GM19455 (cell line): Measurements from ENCODE around the gene OSGIN1.

Experiments
- ATAC-seq: cut with Tn5 transposase; IDR thresholded peaks from one replicate; pipeline ENCODE4 v1.9.1; 2021; ENCODE audit not compliant: unreplicated experiment

The OSGIN1 gene

DNA sequence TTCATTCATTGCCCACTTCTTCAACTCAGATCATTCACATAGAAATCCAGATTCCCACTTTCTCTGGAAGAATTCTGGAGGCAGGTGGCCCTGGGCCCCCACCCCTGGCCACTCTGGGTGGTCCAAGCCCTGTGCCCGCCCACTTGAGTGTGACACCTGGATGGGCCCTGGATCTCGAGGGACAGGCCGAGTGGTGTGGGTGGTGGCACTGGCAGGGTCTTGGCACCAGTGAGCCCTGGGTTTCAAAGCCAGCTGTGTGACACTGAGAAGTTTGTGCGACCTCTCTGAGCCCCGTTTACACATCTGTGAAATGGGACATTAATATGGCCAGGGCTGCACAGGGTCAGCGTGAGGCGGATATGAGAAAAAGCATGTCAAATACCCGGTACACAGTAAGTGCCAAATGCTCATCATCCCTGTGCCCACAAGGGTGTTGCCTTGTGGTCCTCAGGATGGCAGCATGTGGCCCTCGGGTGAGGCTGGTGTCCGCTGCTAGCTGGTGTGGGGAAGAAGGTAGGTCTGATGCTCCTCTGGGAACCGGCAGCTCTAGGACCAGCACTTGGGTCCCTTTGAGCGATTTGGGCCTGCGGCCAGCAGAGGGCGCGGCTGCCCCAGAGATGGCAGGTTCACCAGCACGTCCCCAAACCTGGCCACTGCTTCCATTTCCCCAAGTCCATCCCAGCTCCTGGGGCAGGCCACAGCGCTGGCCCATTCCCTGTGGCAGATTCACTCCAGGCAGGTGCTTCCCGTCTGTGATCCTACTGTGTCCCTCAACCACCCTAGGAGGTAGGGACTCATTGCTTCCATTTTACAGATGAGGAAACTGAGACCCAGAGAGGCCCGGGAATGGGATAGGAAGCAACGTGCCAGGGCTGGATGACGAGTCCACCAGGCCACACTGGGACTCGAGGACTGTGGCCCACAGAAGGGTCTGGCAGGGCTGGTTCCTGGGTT, 3.6 kb downstream of the OSGIN1 start:
- no peak for ATAC-seq

DNA sequence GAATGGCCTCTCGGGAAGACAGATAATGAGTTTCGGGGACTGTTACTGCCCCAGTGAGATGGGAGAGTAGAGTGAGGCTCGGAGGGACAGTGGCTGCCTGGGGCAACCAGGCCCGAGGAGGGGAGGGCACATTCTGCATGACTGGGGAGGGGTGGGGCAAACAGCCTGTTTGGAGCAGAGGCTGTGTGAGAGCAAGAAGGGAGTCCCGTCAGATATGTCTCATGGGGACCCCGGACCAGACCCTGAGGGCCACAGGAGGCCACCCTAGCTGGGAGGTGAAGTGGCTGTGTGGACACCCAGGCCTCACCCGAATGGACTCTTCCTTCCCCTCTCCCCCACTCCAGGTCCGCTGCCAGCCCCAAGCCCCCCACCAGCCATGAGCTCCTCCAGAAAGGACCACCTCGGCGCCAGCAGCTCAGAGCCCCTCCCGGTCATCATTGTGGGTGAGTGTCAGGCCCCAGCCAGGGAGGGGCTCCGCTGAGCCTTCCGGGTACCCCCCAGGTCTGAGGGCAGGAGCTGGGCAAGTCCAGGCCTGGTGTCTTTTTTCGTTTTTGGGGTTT, 4.3 kb downstream of the OSGIN1 start:
- no peak for ATAC-seq

DNA sequence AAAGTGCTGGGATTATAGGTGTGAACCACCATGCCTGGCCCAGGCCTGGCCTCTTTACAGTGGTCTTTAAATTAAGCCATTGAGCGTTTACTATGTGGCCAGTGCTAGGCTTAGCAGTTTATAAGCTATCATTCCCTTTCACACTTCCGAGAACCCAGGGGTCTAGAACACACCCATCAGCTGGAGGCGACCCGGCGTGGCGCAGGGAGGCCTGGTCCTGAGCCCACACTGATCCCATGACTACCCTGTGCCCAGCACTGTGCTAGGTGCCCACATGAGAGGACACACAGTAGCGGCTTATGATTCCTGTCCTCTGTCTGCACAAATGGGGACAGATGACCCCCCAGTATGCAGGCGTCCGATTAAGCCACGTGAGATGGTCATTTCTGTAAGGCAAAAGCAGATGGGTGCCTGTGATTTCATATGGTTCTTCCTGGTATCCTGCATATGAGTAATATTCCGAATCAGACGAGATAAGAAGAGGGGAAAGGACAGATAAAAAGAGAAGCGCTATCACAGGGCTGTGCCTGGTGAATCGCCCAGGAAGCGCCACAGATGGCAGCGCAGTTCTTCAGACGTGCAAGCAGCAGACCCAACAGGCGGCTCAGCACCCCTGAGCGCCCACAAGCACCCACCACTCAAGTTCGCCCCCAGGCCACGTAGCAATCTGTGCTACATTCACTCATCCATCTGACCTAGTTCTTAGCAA, 5.3 kb downstream of the OSGIN1 start:
- ATAC-seq, result no peak

DNA sequence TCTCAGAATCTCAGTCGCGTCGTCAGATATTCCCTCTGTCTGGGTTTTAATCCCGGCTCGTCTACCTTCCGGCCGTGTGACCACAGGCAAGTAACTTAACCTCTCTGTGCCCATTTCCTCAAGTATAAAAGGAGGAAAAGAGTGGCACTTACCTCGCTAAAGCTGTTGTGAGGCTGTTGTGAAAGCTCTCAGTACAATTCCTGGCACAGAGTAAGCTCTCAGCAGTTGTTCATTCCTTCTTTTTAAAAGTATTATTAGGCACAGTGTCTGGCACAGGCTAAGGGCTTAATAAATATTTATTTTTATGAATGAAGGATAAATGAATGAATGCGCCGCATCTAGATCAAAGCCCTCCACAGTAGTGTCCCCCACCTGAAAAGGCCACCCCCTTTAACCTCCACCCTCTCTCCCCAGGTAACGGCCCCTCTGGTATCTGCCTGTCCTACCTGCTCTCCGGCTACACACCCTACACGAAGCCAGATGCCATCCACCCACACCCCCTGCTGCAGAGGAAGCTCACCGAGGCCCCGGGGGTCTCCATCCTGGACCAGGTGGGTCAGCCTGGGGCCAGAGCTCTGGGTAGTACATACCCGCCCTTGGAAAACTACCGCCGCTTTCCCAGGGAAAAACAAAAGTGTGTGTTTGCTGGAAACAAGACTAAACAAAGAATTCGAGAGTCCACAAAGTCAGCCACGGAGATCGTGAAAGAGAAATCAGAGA, 6.0 kb downstream of the OSGIN1 start:
- ATAC-seq, result no peak

GRCh38 chr16:83959656-83960434, 6.8 kb downstream of the OSGIN1 start:
- ATAC-seq, result no peak

GRCh38 chr16:83960521-83961249, 7.6 kb downstream of the OSGIN1 start:
- no peak for ATAC-seq

DNA sequence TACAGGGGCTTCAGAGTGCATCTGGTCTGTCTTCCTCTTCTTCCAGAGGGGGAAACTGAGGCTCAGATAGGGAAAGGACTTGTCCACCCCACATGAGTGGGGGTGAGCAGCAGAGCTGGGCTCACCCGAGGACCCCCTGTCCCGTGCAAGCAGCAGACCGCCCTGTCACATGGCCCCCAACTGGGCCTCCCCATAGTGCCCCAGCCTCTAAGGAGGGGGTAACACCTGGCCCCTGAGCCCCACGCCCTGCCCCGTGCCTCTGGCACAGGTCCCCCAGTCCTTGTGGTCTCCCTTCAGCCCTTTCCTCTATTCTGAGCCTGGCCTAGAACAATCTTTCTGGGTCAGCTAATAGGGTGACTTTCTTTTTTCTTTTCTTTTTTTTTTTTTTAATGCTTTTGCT, 8.6 kb downstream of the OSGIN1 start:
- ATAC-seq, result no peak

- no peak for ATAC-seq
These were observed 10.5 kb downstream of the OSGIN1 start for GRCh38 chr16:83963277-83964119.

- no peak for ATAC-seq
These were observed 11.8 kb downstream of the OSGIN1 start for GRCh38 chr16:83964684-83965443.

GRCh38 chr16:83965444-83966152, 12.6 kb downstream of the OSGIN1 start:
- no peak for ATAC-seq

DNA sequence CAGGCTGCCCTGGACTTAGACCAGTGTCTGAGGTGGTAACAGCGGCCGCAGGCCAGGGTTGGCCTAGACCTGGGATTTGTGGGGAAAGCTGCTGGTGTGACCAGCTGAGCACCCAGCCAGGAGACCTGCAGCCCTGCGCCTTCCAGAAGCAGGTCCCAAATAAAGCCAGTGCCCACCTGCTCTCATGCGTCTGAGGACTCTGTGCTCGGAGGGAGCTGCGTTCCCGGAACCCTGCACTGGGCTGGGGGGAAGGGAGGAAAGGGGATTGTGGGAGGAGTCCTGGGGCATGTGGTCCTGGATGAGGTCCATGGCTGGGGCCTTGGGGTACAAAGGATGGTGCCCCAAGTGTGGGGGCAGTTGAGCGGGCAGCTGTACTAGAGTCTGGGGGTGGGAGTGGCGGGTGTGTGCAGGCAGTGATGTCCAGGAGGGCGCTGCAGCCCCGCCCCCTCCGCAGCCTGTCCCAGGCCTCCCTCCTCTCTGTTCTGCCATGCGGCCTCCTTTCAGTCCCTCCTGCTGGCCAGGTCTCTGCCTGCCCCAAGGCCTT, 13.2 kb downstream of the OSGIN1 start:
- ATAC-seq, result no peak

- no peak for ATAC-seq
These were observed 14.1 kb downstream of the OSGIN1 start for GRCh38 chr16:83967091-83967490.

GRCh38 chr16:83967838-83968305, 14.8 kb downstream of the OSGIN1 start, which contains the start of gene NECAB2:
NECAB2 (plus strand) TSS chr16:83968244; CDS start chr16:83968649, 405 bp downstream.
- ATAC-seq, result no peak

DNA sequence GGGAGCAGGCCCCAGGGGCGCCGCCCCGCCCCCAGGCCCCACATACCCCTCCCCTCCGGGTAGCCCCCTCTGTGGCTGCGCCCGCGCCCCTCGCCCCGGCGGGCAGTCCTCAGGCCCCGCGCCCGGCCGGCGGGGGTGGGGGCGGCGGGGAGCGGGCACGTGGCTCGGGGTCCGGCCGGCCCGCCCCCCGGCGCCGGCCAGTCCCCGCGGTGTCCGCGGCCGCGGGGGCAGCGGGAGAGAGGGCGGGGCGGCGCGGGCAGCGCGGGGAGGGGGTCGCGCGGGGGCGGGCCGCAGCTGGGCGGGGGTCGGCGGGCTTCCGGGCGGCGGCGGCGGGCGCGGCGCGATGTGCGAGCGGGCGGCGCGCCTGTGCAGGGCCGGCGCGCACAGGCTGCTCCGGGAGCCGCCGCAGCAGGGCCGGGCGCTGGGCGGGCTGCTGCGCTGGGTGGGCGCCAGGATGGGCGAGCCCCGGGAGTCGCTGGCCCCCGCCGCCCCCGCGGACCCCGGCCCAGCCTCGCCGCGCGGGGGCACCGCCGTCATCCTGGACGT, 15.3 kb downstream of the OSGIN1 start:
- no peak for ATAC-seq

- ATAC-seq, result no peak
These were observed 16.0 kb downstream of the OSGIN1 start for GRCh38 chr16:83968891-83969649.
